ENCODE data around the gene SULT1C2. TPM values are rescaled to one million over a fixed set of nuclear protein-coding genes. Genes with fewer than 3 reads are reported as not detected.
"Not testable (repeated sequence)": the region's sequence is repeated elsewhere in the genome, so short reads cannot be mapped to it uniquely, and the experiment has no call there.

Gene SULT1C2
- total RNA-seq, 5 donors from 2014 or later (not counting 1 experiment from before 2014, with no cell fraction given), result 0.44 TPM; not detected in 4

DNA sequence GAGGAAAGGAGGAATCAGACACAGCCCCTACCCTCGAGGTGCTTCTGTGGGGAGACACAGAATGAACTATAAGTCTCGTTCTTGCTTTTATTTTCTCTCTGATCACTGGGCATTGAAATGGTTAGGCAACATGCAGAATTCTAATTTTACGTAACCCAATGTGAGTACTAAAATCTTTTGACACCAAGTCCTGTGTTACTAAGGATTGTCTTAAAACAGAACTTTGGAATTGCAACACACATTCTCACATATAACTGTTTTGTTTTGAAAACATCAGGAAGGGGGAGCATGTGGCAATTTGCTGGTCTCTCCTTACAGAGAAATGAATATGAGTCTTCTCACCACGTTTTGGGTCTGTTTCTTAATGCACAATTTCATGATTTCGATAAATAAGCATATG is 65.4 kb downstream of the SULT1C2 start:
- Histone ChIP-seq H3K9me3 (no peaks in the 10 kb centered on the region), H3K36me3 (ENCODE audit: control insufficient read depth in 2 of 2, extremely low read depth in 1 of 2, insufficient read depth in 1 of 2, low read length in 1 of 2) (no peaks in the 10 kb centered on the region), H3K4me3 (ENCODE audit: control insufficient read depth in 1 of 2, extremely low read depth in 1 of 2, low read length in 1 of 2) (no peak overlapping the region), H3K4me1 (ENCODE audit: control insufficient read depth in 1 of 2, extremely low read depth in 1 of 2, insufficient read depth in 2 of 2, low read length in 2 of 2) (no peaks in the 10 kb centered on the region), H3K27me3 (replicated peaks in 1 of 2; ENCODE audit: control insufficient read depth in 2 of 2, extremely low read depth in 1 of 2, insufficient read depth in 2 of 2, low read length in 1 of 2) (peaks cover 0 to 6% of the 10 kb centered on the region in 2 experiments), H3K27ac (ENCODE audit: low read length) (no peak overlapping the region)
- H3K4me3 Mint-ChIP-seq, result no peak overlapping the region
- peaks cover 14 to 27% of the 10 kb centered on the region in 2 donors for H3K27me3 Mint-ChIP-seq
- no peaks in the 10 kb centered on the region for H3K4me1 Mint-ChIP-seq
- H3K9me3 Mint-ChIP-seq, result no peaks in the 10 kb centered on the region
- ChIA-PET CTCF (no interaction called here), POLR2A (no interaction called here)
- no peak for DNase-seq
- ATAC-seq (replicated peaks in 1 of 4), result no peak
- H3K36me3 Mint-ChIP-seq, result no peaks in the 10 kb centered on the region
- no peak overlapping the region for H3K27ac Mint-ChIP-seq
- 94% methylated on average over 2 of the region's 5 CpGs for WGBS (ENCODE audit: insufficient coverage)

DNA sequence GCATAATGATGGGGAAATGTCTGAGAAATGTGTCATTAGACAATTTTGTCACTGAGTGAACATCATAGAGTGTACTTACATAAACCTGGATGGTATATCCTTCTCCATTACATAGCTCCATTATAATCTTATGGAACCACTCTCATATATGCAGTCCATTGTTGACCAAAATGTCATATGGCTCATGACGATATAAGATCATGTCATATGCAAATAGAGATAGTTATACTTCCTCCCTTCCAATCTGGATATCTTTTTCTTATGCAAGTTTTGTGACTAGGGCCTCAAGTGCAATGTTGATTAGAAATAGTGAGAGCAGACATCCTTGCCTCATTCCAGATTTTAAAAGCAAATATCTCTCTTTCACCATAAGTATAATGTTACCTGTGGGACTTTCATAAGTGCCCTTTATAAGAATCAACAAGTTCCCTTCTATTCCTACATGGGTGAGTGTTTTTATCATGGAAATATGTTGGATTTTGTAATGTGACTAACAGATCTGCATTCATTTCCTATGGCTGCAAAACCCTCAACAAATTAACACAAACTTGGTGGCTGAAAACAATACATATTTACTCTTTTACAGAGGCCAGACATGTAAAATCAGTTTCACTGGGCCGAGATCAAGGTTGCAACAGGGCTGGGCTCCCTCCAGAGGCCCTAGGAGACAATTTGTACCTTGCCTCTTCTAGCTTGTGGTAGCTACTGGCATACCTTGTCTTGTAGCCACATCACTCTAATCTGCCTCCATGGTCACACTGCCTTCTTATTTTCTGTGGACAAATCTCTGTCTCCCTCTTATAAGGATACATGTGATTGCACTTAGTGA is 67.4 kb downstream of the SULT1C2 start:
- 20% methylated on average over 1 of the region's 2 CpGs for WGBS (ENCODE audit: insufficient coverage)
- Histone ChIP-seq H3K4me1 (ENCODE audit: control insufficient read depth in 1 of 2, extremely low read depth in 1 of 2, insufficient read depth in 2 of 2, low read length in 2 of 2) (no peaks in the 10 kb centered on the region), H3K4me3 (ENCODE audit: control insufficient read depth in 1 of 2, extremely low read depth in 1 of 2, low read length in 1 of 2) (no peak overlapping the region), H3K27ac (ENCODE audit: low read length) (no peak overlapping the region), H3K36me3 (ENCODE audit: control insufficient read depth in 2 of 2, extremely low read depth in 1 of 2, insufficient read depth in 1 of 2, low read length in 1 of 2) (no peaks in the 10 kb centered on the region), H3K27me3 (replicated peaks in 1 of 2; ENCODE audit: control insufficient read depth in 2 of 2, extremely low read depth in 1 of 2, insufficient read depth in 2 of 2, low read length in 1 of 2) (peaks cover 0 to 6% of the 10 kb centered on the region in 2 experiments), H3K9me3 (no peaks in the 10 kb centered on the region)
- DNase-seq (no peak), ATAC-seq (replicated peaks in 1 of 4) (no peak)
- ChIA-PET CTCF (no interaction called here), POLR2A (no interaction called here)
- Mint-ChIP-seq H3K27me3 (peaks cover 15 to 22% of the 10 kb centered on the region in 2 donors), H3K27ac (no peak overlapping the region), H3K4me3 (no peak overlapping the region), H3K36me3 (no peaks in the 10 kb centered on the region), H3K9me3 (no peaks in the 10 kb centered on the region), H3K4me1 (no peaks in the 10 kb centered on the region)

DNA sequence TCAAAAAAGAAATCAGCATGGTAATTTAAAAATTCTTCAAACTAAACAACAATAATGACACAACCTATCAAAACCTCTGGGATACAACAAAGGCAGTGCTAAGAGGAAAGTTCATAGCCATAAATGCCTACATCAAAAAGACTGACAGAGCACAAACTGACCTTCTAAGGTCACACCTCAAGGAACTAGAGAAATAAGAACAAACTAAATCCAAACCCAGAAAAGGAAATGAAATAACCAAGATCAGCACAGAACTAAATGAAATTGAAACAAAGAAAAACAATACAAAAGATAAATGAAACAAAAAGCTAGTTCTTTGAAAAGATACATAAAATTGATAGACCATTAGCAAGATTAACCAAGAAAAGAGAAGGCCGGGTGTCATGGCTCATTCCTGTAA is 70.6 kb downstream of the SULT1C2 start:
- WGBS (ENCODE audit: insufficient coverage), result no CpG with 5 or more reads among the region's 1 CpG
- H3K4me1 ChIP-seq (ENCODE audit: control insufficient read depth in 1 of 2, extremely low read depth in 1 of 2, insufficient read depth in 2 of 2, low read length in 2 of 2); H3K9me3 ChIP-seq; H3K36me3 Mint-ChIP-seq; H3K4me3 ChIP-seq (ENCODE audit: control insufficient read depth in 1 of 2, extremely low read depth in 1 of 2, low read length in 1 of 2); H3K4me1 Mint-ChIP-seq; POLR2A ChIA-PET; H3K4me3 Mint-ChIP-seq; H3K27ac Mint-ChIP-seq; DNase-seq; H3K9me3 Mint-ChIP-seq; H3K36me3 ChIP-seq (ENCODE audit: control insufficient read depth in 2 of 2, extremely low read depth in 1 of 2, insufficient read depth in 1 of 2, low read length in 1 of 2); ATAC-seq (replicated peaks in 1 of 4); H3K27ac ChIP-seq (ENCODE audit: low read length); H3K27me3 ChIP-seq (replicated peaks in 1 of 2; ENCODE audit: control insufficient read depth in 2 of 2, extremely low read depth in 1 of 2, insufficient read depth in 2 of 2, low read length in 1 of 2): not testable (repeated sequence)
- H3K27me3 Mint-ChIP-seq, result peaks cover 12 to 21% of the 10 kb centered on the region in 2 donors
- CTCF ChIA-PET, result interaction anchor here in 1 of 2 donors (0.6 kb wide), 1 partner anchor 28 kb away, joined by 3 read pairs; no protein-coding TSS in a partner anchor

Other genes with a start within 250 kb of the SULT1C2 start
- gene SULT1C3, start 48.9 kb upstream of the SULT1C2 start, total RNA-seq, result not detected
- not detected for gene SULT1C4, start 89.1 kb downstream of the SULT1C2 start, total RNA-seq
- 100 to 1,000 TPM in 4 of 5 donors, 10 to 100 TPM in 1; 97.3 to 152 (median 135) TPM for gene GCC2, start 160.3 kb downstream of the SULT1C2 start, total RNA-seq
- gene LIMS1, start 245.6 kb downstream of the SULT1C2 start, total RNA-seq, result 10 to 100 TPM; 55.5 to 82.8 (median 56.9) TPM